T follicular helper cell (primary cell): ENCODE results near the gene NAMPT.

ENCODE experiments used
- DNase-seq: peaks from one replicate; pipeline ENCODE4 v3.0.0-alpha.2; 2020; ENCODE audit warnings: low read depth

The NAMPT gene

GRCh38 chr7:106273009-106273668, 11.6 kb downstream of the NAMPT start:
- no peak for DNase-seq

GRCh38 chr7:106270122-106270977, 14.4 kb downstream of the NAMPT start:
- DNase-seq = no peak

GRCh38 chr7:106269254-106269961, 15.4 kb downstream of the NAMPT start:
- no peak for DNase-seq

- DNase-seq = no peak
Observed at GRCh38 chr7:106265133-106265532, 19.6 kb downstream of the NAMPT start.

GRCh38 chr7:106262221-106262881, 22.4 kb downstream of the NAMPT start:
- DNase-seq = no peak

GRCh38 chr7:106260136-106260561, 24.6 kb downstream of the NAMPT start:
- DNase-seq = no peak

- DNase-seq = no peak
Observed at GRCh38 chr7:106258789-106259188, 26.0 kb downstream of the NAMPT start.

GRCh38 chr7:106257752-106258151, 27.0 kb downstream of the NAMPT start:
- DNase-seq = no peak

GRCh38 chr7:106256144-106256543, 28.6 kb downstream of the NAMPT start:
- no peak for DNase-seq

GRCh38 chr7:106255246-106255645, 29.5 kb downstream of the NAMPT start:
- no peak for DNase-seq

- no peak for DNase-seq
Observed at GRCh38 chr7:106254525-106255116, 30.2 kb downstream of the NAMPT start.

- no peak for DNase-seq
Observed at GRCh38 chr7:106252568-106252967, 32.2 kb downstream of the NAMPT start.

- DNase-seq = no peak
Observed at GRCh38 chr7:106249488-106249887, 35.3 kb downstream of the NAMPT start.

- no peak for DNase-seq
Observed at GRCh38 chr7:106248600-106248999, 36.2 kb downstream of the NAMPT start.

- no peak for DNase-seq
Observed at GRCh38 chr7:106247841-106248240, 36.9 kb downstream of the NAMPT start.

GRCh38 chr7:106246902-106247711, 37.7 kb downstream of the NAMPT start:
- DNase-seq = no peak

GRCh38 chr7:106243893-106244292, 40.9 kb downstream of the NAMPT start:
- no peak for DNase-seq

GRCh38 chr7:106239406-106239805, 45.4 kb downstream of the NAMPT start:
- DNase-seq = no peak

GRCh38 chr7:106238830-106239229, 46.0 kb downstream of the NAMPT start:
- no peak for DNase-seq

GRCh38 chr7:106236065-106236464, 48.7 kb downstream of the NAMPT start:
- DNase-seq = no peak

GRCh38 chr7:106234425-106234824, 50.4 kb downstream of the NAMPT start:
- DNase-seq = no peak
